ENCODE measurements around the gene SYNJ2.

SYNJ2 gene

GRCh38 chr6:158030380-158031300 lies 49.0 kb downstream of the SYNJ2 start:
- TF ChIP-seq POLR2AphosphoS5 (IDR thresholded peaks at IDR 0.05; ENCODE audit: low read depth, low read length): no peak
- TF ChIP-seq SPI1 (IDR thresholded peaks at IDR 0.05; ENCODE audit: low read depth, low read length): no peak
- no peak for TF ChIP-seq POLR2A (IDR thresholded peaks at IDR 0.05; ENCODE audit: low read depth, low read length)
- no peak for TF ChIP-seq TAF1 (IDR thresholded peaks at IDR 0.05; ENCODE audit: low read depth, low read length)
- TF ChIP-seq PAX5 (IDR thresholded peaks at IDR 0.05; ENCODE audit: insufficient read depth, low read length, severe bottlenecking): no peak
- no peak for TF ChIP-seq POU2F2 (IDR thresholded peaks at IDR 0.05; ENCODE audit: low read depth, low read length)
- DNase-seq (ENCODE audit: insufficient read length, low spot score) (no peak), FAIRE-seq (no peak)

- TF ChIP-seq PAX5 (IDR thresholded peaks at IDR 0.05; ENCODE audit: insufficient read depth, low read length, severe bottlenecking) (no peak), POLR2AphosphoS5 (IDR thresholded peaks at IDR 0.05; ENCODE audit: low read depth, low read length) (no peak), POLR2A (IDR thresholded peaks at IDR 0.05; ENCODE audit: low read depth, low read length) (no peak), POU2F2 (IDR thresholded peaks at IDR 0.05; ENCODE audit: low read depth, low read length) (no peak), TAF1 (IDR thresholded peaks at IDR 0.05; ENCODE audit: low read depth, low read length) (no peak), SPI1 (IDR thresholded peaks at IDR 0.05; ENCODE audit: low read depth, low read length) (no peak)
- no peak for DNase-seq (ENCODE audit: insufficient read length, low spot score)
- FAIRE-seq: no peak
These were observed 50.0 kb downstream of the SYNJ2 start for GRCh38 chr6:158031381-158032353.

GRCh38 chr6:158032354-158032733 lies 50.7 kb downstream of the SYNJ2 start:
- no peak for TF ChIP-seq POU2F2 (IDR thresholded peaks at IDR 0.05; ENCODE audit: low read depth, low read length)
- no peak for TF ChIP-seq PAX5 (IDR thresholded peaks at IDR 0.05; ENCODE audit: insufficient read depth, low read length, severe bottlenecking)
- no peak for TF ChIP-seq POLR2A (IDR thresholded peaks at IDR 0.05; ENCODE audit: low read depth, low read length)
- no peak for TF ChIP-seq POLR2AphosphoS5 (IDR thresholded peaks at IDR 0.05; ENCODE audit: low read depth, low read length)
- TF ChIP-seq SPI1 (IDR thresholded peaks at IDR 0.05; ENCODE audit: low read depth, low read length): no peak
- FAIRE-seq (no peak), DNase-seq (ENCODE audit: insufficient read length, low spot score) (no peak)

GRCh38 chr6:158033077-158033750 lies 51.6 kb downstream of the SYNJ2 start:
- no peak for FAIRE-seq

GRCh38 chr6:158033751-158034702 lies 52.4 kb downstream of the SYNJ2 start:
- DNase-seq (ENCODE audit: insufficient read length, low spot score) (no peak), FAIRE-seq (no peak)
- TF ChIP-seq POU2F2 (IDR thresholded peaks at IDR 0.05; ENCODE audit: low read depth, low read length): no peak
- no peak for TF ChIP-seq TAF1 (IDR thresholded peaks at IDR 0.05; ENCODE audit: low read depth, low read length)
- TF ChIP-seq PAX5 (IDR thresholded peaks at IDR 0.05; ENCODE audit: insufficient read depth, low read length, severe bottlenecking): no peak
- TF ChIP-seq POLR2AphosphoS5 (IDR thresholded peaks at IDR 0.05; ENCODE audit: low read depth, low read length): no peak
- no peak for TF ChIP-seq POLR2A (IDR thresholded peaks at IDR 0.05; ENCODE audit: low read depth, low read length)
- no peak for TF ChIP-seq SPI1 (IDR thresholded peaks at IDR 0.05; ENCODE audit: low read depth, low read length)

More at GRCh38 chr6:158033077-158033750, 51.6 kb downstream of the SYNJ2 start:
- DNase-seq (ENCODE audit: insufficient read length, low spot score): no peak
- no peak for TF ChIP-seq POU2F2 (IDR thresholded peaks at IDR 0.05; ENCODE audit: low read depth, low read length)
- TF ChIP-seq SPI1 (IDR thresholded peaks at IDR 0.05; ENCODE audit: low read depth, low read length): no peak
- no peak for TF ChIP-seq POLR2A (IDR thresholded peaks at IDR 0.05; ENCODE audit: low read depth, low read length)
- no peak for TF ChIP-seq TAF1 (IDR thresholded peaks at IDR 0.05; ENCODE audit: low read depth, low read length)
- no peak for TF ChIP-seq PAX5 (IDR thresholded peaks at IDR 0.05; ENCODE audit: insufficient read depth, low read length, severe bottlenecking)
- no peak for TF ChIP-seq POLR2AphosphoS5 (IDR thresholded peaks at IDR 0.05; ENCODE audit: low read depth, low read length)

DNA sequence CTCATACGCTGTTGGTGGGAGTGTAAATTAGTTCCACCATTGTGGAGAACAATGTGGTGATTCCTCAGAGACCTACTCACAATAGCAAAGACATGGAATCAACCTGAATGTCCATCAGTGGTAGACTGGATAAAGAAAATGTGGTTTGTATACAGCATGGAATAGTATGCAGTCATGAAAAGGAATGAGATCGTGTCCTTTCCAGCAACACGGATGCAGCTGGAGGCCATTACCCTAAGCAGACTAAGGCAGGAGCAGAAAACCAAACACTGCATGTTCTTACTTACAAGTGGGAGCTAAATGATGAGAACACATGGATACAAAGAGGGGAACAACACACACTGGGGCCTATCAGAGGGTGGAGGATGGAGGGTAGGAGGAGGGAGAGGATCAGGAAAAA lies 54.6 kb downstream of the SYNJ2 start:
- FAIRE-seq: no peak
- DNase-seq (ENCODE audit: insufficient read length, low spot score): no peak
- TF ChIP-seq POLR2A (IDR thresholded peaks at IDR 0.05; ENCODE audit: low read depth, low read length): no peak
- no peak for TF ChIP-seq POU2F2 (IDR thresholded peaks at IDR 0.05; ENCODE audit: low read depth, low read length)
- no peak for TF ChIP-seq SPI1 (IDR thresholded peaks at IDR 0.05; ENCODE audit: low read depth, low read length)
- TF ChIP-seq TAF1 (IDR thresholded peaks at IDR 0.05; ENCODE audit: low read depth, low read length): no peak
- no peak for TF ChIP-seq POLR2AphosphoS5 (IDR thresholded peaks at IDR 0.05; ENCODE audit: low read depth, low read length)
- TF ChIP-seq PAX5 (IDR thresholded peaks at IDR 0.05; ENCODE audit: insufficient read depth, low read length, severe bottlenecking): no peak

DNA sequence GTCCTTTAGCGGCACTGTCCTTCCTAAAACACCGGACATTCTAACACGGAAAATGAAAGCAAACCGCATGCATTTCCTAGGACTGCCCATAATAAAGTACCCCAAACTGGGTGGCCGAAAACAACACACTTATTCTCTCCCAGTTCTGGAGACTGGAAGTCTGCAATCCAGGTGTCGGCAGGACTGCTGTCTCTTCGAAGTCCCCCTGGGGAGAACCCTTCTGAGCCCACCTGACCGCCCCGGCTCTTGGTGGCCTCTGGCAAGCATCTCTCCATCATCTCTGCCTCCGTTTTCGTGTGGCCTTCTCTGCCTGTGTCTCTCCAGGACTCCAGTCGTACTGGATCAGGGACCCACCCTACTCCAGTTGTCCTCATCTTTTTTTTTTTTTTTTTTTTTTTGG lies 55.4 kb downstream of the SYNJ2 start:
- DNase-seq (ENCODE audit: insufficient read length, low spot score) (no peak), FAIRE-seq (no peak)
- TF ChIP-seq SPI1 (IDR thresholded peaks at IDR 0.05; ENCODE audit: low read depth, low read length) (no peak), TAF1 (IDR thresholded peaks at IDR 0.05; ENCODE audit: low read depth, low read length) (no peak), POLR2AphosphoS5 (IDR thresholded peaks at IDR 0.05; ENCODE audit: low read depth, low read length) (no peak), POU2F2 (IDR thresholded peaks at IDR 0.05; ENCODE audit: low read depth, low read length) (no peak), POLR2A (IDR thresholded peaks at IDR 0.05; ENCODE audit: low read depth, low read length) (no peak), PAX5 (IDR thresholded peaks at IDR 0.05; ENCODE audit: insufficient read depth, low read length, severe bottlenecking) (no peak)

GRCh38 chr6:158037771-158038170 lies 56.1 kb downstream of the SYNJ2 start:
- no peak for TF ChIP-seq POLR2A (IDR thresholded peaks at IDR 0.05; ENCODE audit: low read depth, low read length)
- no peak for TF ChIP-seq TAF1 (IDR thresholded peaks at IDR 0.05; ENCODE audit: low read depth, low read length)
- TF ChIP-seq POU2F2 (IDR thresholded peaks at IDR 0.05; ENCODE audit: low read depth, low read length): no peak
- TF ChIP-seq POLR2AphosphoS5 (IDR thresholded peaks at IDR 0.05; ENCODE audit: low read depth, low read length): no peak
- no peak for TF ChIP-seq PAX5 (IDR thresholded peaks at IDR 0.05; ENCODE audit: insufficient read depth, low read length, severe bottlenecking)
- no peak for TF ChIP-seq SPI1 (IDR thresholded peaks at IDR 0.05; ENCODE audit: low read depth, low read length)
- no peak for DNase-seq (ENCODE audit: insufficient read length, low spot score)
- FAIRE-seq: no peak

All from GM12891 (cell line).